Colonic mucosa (tissue), 4 donors: ENCODE results near the gene NHLRC2. TPM values are rescaled to one million over a fixed set of nuclear protein-coding genes. Genes with fewer than 3 reads are reported as not detected.

Source experiments
- DNase-seq: peaks from one replicate; pipeline ENCODE4 v3.0.0-alpha.2; 2020
- H3K27ac ChIP-seq: fragments of 200-600 bp; one replicate; pipeline ENCODE4 v1.8.0; 2021
- H3K27me3 ChIP-seq: fragments of 200-600 bp; one replicate; pipeline ENCODE4 v1.8.0; 2021
- H3K36me3 ChIP-seq: fragments of 200-600 bp; one replicate; pipeline ENCODE4 v1.8.0; 2021
- H3K4me1 ChIP-seq: fragments of 200-600 bp; one replicate; pipeline ENCODE4 v1.8.0; 2021; ENCODE audit warnings: mild to moderate bottlenecking
- H3K4me3 ChIP-seq: fragments of 200-600 bp; one replicate; pipeline ENCODE4 v1.8.0; 2021
- H3K9ac ChIP-seq, 2 donors: one replicate each; pipeline ENCODE4 v1.7.0; 2013; ENCODE audit warnings: control low read depth in 2 of 2, low read depth in 2 of 2, low read length in 2 of 2
- H3K9me3 ChIP-seq: fragments of 200-600 bp; one replicate; pipeline ENCODE4 v1.8.0; 2021
- CTCF ChIP-seq: fragments of 200-600 bp; IDR thresholded peaks from one replicate; pipeline ENCODE4 v1.8.0; 2022; ENCODE audit warnings: antibody characterized with exemption, mild to moderate bottlenecking
- intact Hi-C: fragments of 100-400 bp; cut with DNase I; formaldehyde crosslinking; loops from one replicate; pipeline ENCODE4 v1.14.1; 2022
- total RNA-seq, 2 donors: library from RNA; stranded (reverse); fragmentation: NEBNext Ultra II Directional in 1 of 2; extraction: Animal tissue kit (Norgen Biotek cat#: 25700) in 1 of 2; gene quantifications; one replicate each; pipeline ENCODE4 v1.2.1, GENCODE V29; 2021
- donor health status: healthy.
- donor health status: DM: no; HTN: no; CAD: no.
- donor health status: DM: no; HTN: no; CAD: no.

NHLRC2 gene
- total RNA-seq, 2 donors from 2014 or later = 31.2 to 46.1 TPM

- no peak for TF ChIP-seq CTCF
- H3K27me3 ChIP-seq = no peaks in the 10 kb centered on the region
- intact Hi-C loops = loop anchor here (10.0 kb wide), 1 partner anchor 205 kb away; no protein-coding TSS in a partner anchor
- no peaks in the 10 kb centered on the region for H3K4me1 ChIP-seq
- DNase-seq = no peak
- no peak overlapping the region for H3K4me3 ChIP-seq
- no peaks in the 10 kb centered on the region for H3K36me3 ChIP-seq
- H3K9me3 ChIP-seq = no peaks in the 10 kb centered on the region
- H3K27ac ChIP-seq = no peak overlapping the region
- H3K9ac ChIP-seq = no peak overlapping the region
These were observed 45.6 kb downstream of the NHLRC2 start for GRCh38 chr10:113899952-113900598.

- H3K4me1 ChIP-seq = no peaks in the 10 kb centered on the region
These were observed 51.3 kb downstream of the NHLRC2 start for GRCh38 chr10:113905756-113906155.

GRCh38 chr10:113907166-113907565 is 52.7 kb downstream of the NHLRC2 start:
- no peaks in the 10 kb centered on the region for H3K4me1 ChIP-seq

More at GRCh38 chr10:113905756-113906155, 51.3 kb downstream of the NHLRC2 start:
- intact Hi-C loops = loop anchor here (10.0 kb wide), 1 partner anchor 199 kb away; no protein-coding TSS in a partner anchor
- TF ChIP-seq CTCF = no peak
- H3K9me3 ChIP-seq = no peaks in the 10 kb centered on the region
- no peak overlapping the region for H3K4me3 ChIP-seq
- DNase-seq = no peak
- H3K9ac ChIP-seq = no peak overlapping the region
- no peaks in the 10 kb centered on the region for H3K36me3 ChIP-seq
- no peak overlapping the region for H3K27ac ChIP-seq
- H3K27me3 ChIP-seq = no peaks in the 10 kb centered on the region

GRCh38 chr10:113908236-113908635 is 53.8 kb downstream of the NHLRC2 start:
- H3K9me3 ChIP-seq = no peaks in the 10 kb centered on the region
- H3K27ac ChIP-seq = no peak overlapping the region
- DNase-seq = no peak
- no peak for TF ChIP-seq CTCF
- no peak overlapping the region for H3K9ac ChIP-seq
- H3K27me3 ChIP-seq = no peaks in the 10 kb centered on the region
- no peaks in the 10 kb centered on the region for H3K36me3 ChIP-seq
- H3K4me1 ChIP-seq = no peaks in the 10 kb centered on the region
- intact Hi-C loops = loop anchor here (10.0 kb wide), 1 partner anchor 197 kb away; no protein-coding TSS in a partner anchor
- no peak overlapping the region for H3K4me3 ChIP-seq

More at GRCh38 chr10:113907166-113907565, 52.7 kb downstream of the NHLRC2 start:
- H3K36me3 ChIP-seq = no peaks in the 10 kb centered on the region
- intact Hi-C loops = loop anchor here (10.0 kb wide), 1 partner anchor 198 kb away; no protein-coding TSS in a partner anchor
- no peak for DNase-seq
- H3K9ac ChIP-seq = no peak overlapping the region
- no peak overlapping the region for H3K27ac ChIP-seq
- H3K27me3 ChIP-seq = no peaks in the 10 kb centered on the region
- H3K4me3 ChIP-seq = no peak overlapping the region
- no peak for TF ChIP-seq CTCF
- H3K9me3 ChIP-seq = no peaks in the 10 kb centered on the region

- Histone ChIP-seq H3K36me3 (no peaks in the 10 kb centered on the region), H3K27me3 (no peaks in the 10 kb centered on the region), H3K9me3 (no peaks in the 10 kb centered on the region), H3K9ac (no peak overlapping the region), H3K27ac (no peak overlapping the region), H3K4me1 (no peaks in the 10 kb centered on the region), H3K4me3 (no peak overlapping the region)
- no peak for DNase-seq
- intact Hi-C loops = no loop called here
- TF ChIP-seq CTCF = no peak
These were observed 56.7 kb downstream of the NHLRC2 start for GRCh38 chr10:113911113-113911512.
